AG20443 (cell line): ENCODE measurements around the gene SLC24A5.

Experiments
- DNase-seq: peaks from one replicate; pipeline ENCODE4 v3.0.0; 2012; ENCODE audit warnings: low spot score, mixed read lengths

SLC24A5 gene

GRCh38 chr15:48190932-48191573 lies 70.3 kb downstream of the SLC24A5 start:
- peak; percentile 69 for DNase-seq

- no peak for DNase-seq
These were observed 70.9 kb downstream of the SLC24A5 start, which contains the start of gene CTXN2 for GRCh38 chr15:48191574-48192225. Gene CTXN2, plus strand, starts transcription at chr15:48191665. Its CDS starts 9,636 bp downstream, at chr15:48201301.
